Measurements from ENCODE around the gene RPS4Y1. TPM values are rescaled to one million over a fixed set of nuclear protein-coding genes. Genes with fewer than 3 reads are reported as not detected.
A peak's percentile ranks its signal among the peaks of the same experiment; 100 is the strongest.
"Not testable (repeated sequence)": the region's sequence is repeated elsewhere in the genome, so short reads cannot be mapped to it uniquely, and the experiment has no call there.

The RPS4Y1 gene
- 100 to 1,000 TPM; 249 to 332 TPM for total RNA-seq

GRCh38 chrY:2841471-2841893 is at the start of gene RPS4Y1:
Gene RPS4Y1, plus strand, starts transcription at chrY:2841602. Its CDS starts 23 bp downstream, at chrY:2841625.
- H3K36me3 ChIP-seq: no peaks in the 10 kb centered on the region
- TF ChIP-seq POLR2A (IDR thresholded peaks at IDR 0.05) (no peak), POLR2AphosphoS5 (IDR thresholded peaks at IDR 0.05) (peak; percentile 48)
- no peaks in the 10 kb centered on the region for H3K9me3 ChIP-seq
- peak within 1 kb of the TSS; percentile 46 to 47 for H3K27ac ChIP-seq
- intact Hi-C loops (cut with DNase I): loop anchor here (10.0 kb wide), 1 partner anchor 93 kb away; the partner anchor contains the start of gene ZFY
- no peaks in the 10 kb centered on the region for H3K27me3 ChIP-seq (replicated peaks; ENCODE audit: insufficient read depth)
- no peaks in the 10 kb centered on the region for H3K4me1 ChIP-seq (replicated peaks)
- 3% methylated on average over 19 of the region's 22 CpGs for WGBS
- H3K4me3 ChIP-seq: peak within 1 kb of the TSS; percentile 43 to 46
- peak; percentile 22 for DNase-seq (ENCODE audit: low spot score)

GRCh38 chrY:2796977-2797523 is 44.4 kb upstream of the RPS4Y1 start:
- Histone ChIP-seq H3K27me3 (replicated peaks; ENCODE audit: insufficient read depth) (no peaks in the 10 kb centered on the region), H3K9me3 (no peaks in the 10 kb centered on the region), H3K4me1 (replicated peaks) (no peaks in the 10 kb centered on the region), H3K36me3 (no peaks in the 10 kb centered on the region), H3K4me3 (no peak overlapping the region), H3K27ac (no peak overlapping the region)
- WGBS: 74% methylated on average over 7 of the region's 7 CpGs
- TF ChIP-seq CTCF (IDR thresholded peaks at IDR 0.05) (no peak), POLR2AphosphoS5 (IDR thresholded peaks at IDR 0.05) (no peak), POLR2A (IDR thresholded peaks at IDR 0.05) (no peak)
- intact Hi-C loops (cut with DNase I): no loop called here
- DNase-seq (ENCODE audit: low spot score): no peak

- Histone ChIP-seq H3K4me3 (no peak overlapping the region), H3K27me3 (replicated peaks; ENCODE audit: insufficient read depth) (no peaks in the 10 kb centered on the region), H3K27ac (no peak overlapping the region), H3K4me1 (replicated peaks) (no peaks in the 10 kb centered on the region), H3K9me3 (no peaks in the 10 kb centered on the region), H3K36me3 (no peaks in the 10 kb centered on the region)
- intact Hi-C loops (cut with DNase I): no loop called here
- no peak for TF ChIP-seq POLR2AphosphoS5 (IDR thresholded peaks at IDR 0.05)
- TF ChIP-seq CTCF (IDR thresholded peaks at IDR 0.05): no peak
- no peak for TF ChIP-seq POLR2A (IDR thresholded peaks at IDR 0.05)
- no peak for DNase-seq (ENCODE audit: low spot score)
Measured at GRCh38 chrY:2797991-2798390, 43.4 kb upstream of the RPS4Y1 start.

- TF ChIP-seq CTCF (IDR thresholded peaks at IDR 0.05): peak in 2 of 4 experiments; percentile 28 to 41
- TF ChIP-seq POLR2AphosphoS5 (IDR thresholded peaks at IDR 0.05): no peak
- Histone ChIP-seq H3K4me1 (replicated peaks) (no peaks in the 10 kb centered on the region), H3K27ac (no peak overlapping the region), H3K9me3 (no peaks in the 10 kb centered on the region), H3K4me3 (no peak overlapping the region), H3K36me3 (no peaks in the 10 kb centered on the region), H3K27me3 (replicated peaks; ENCODE audit: insufficient read depth) (no peaks in the 10 kb centered on the region)
- DNase-seq (ENCODE audit: low spot score): no peak
- 20% methylated on average over 2 of the region's 2 CpGs for whole genome bisulfite sequencing
- intact Hi-C loops (cut with DNase I): no loop called here
Measured at GRCh38 chrY:2800246-2800645, 41.2 kb upstream of the RPS4Y1 start.

- H3K4me3 ChIP-seq; H3K27me3 ChIP-seq (replicated peaks; ENCODE audit: insufficient read depth); H3K4me1 ChIP-seq (replicated peaks); intact Hi-C loops (cut with DNase I); H3K9me3 ChIP-seq; H3K36me3 ChIP-seq; DNase-seq (ENCODE audit: low spot score); H3K27ac ChIP-seq: not testable (repeated sequence)
- 86% methylated on average over 10 of the region's 10 CpGs for WGBS
Measured at GRCh38 chrY:2817146-2817896, 24.1 kb upstream of the RPS4Y1 start.

- intact Hi-C loops (cut with DNase I): no loop called here
- TF ChIP-seq CTCF (IDR thresholded peaks at IDR 0.05) (no peak), POLR2AphosphoS5 (IDR thresholded peaks at IDR 0.05) (no peak), POLR2A (IDR thresholded peaks at IDR 0.05) (no peak)
- H3K9me3 ChIP-seq: no peaks in the 10 kb centered on the region
- H3K27ac ChIP-seq: no peak overlapping the region
- H3K36me3 ChIP-seq: no peaks in the 10 kb centered on the region
- no peak for DNase-seq (ENCODE audit: low spot score)
- 63% methylated on average over 3 of the region's 3 CpGs for WGBS
- no peak overlapping the region for H3K4me3 ChIP-seq
- no peaks in the 10 kb centered on the region for H3K4me1 ChIP-seq (replicated peaks)
- no peaks in the 10 kb centered on the region for H3K27me3 ChIP-seq (replicated peaks; ENCODE audit: insufficient read depth)
Measured at GRCh38 chrY:2824471-2824870, 16.9 kb upstream of the RPS4Y1 start.

Measured in prostate gland (tissue), 2 donors.